GM19372 (cell line): Measurements from ENCODE around the gene FGD1.
A peak's percentile ranks its signal among the peaks of the same experiment; 100 is the strongest.

Experiments
- ATAC-seq: cut with Tn5 transposase; IDR thresholded peaks from one replicate; pipeline ENCODE4 v1.9.1; 2021; ENCODE audit warnings: mild to moderate bottlenecking, low read depth, moderate library complexity; ENCODE audit not compliant: unreplicated experiment

Gene FGD1

GRCh38 chrX:54473993-54474859 is 21.8 kb downstream of the FGD1 start:
- ATAC-seq = no peak

DNA sequence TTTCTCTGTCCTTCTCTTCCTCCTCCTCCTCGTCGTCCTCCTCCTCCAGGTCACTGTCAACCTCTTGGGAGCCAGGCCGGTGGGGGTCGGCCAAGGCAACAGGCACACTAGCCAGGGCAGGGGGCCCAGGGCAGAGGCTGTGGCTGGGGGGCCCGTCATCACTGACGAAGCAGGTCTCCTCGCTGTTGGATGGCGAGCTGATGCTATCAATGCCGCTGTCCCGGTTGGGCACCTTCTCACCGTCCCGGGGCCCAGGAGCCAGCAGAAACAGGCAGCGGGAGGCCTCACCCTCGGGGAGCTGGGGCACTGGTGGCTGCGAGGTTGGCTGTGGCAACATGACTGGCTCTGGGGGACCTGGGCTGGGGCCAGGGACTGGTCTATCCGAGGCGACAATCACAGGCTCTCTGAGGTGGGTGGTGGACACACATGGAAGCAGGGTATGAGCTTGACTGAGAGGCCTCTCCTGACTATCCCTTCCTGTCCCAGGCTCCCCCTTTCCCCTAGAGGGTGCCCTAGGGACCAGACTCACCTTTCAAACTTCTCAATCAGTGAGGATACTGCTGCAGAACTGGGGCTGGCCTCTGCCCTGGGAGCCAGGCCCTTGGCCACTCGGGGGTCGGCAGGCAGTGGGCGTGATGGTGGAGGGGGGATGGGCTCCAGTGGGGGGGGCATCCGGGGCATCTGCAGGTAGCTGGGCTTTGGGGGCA is 25.8 kb downstream of the FGD1 start:
- ATAC-seq = no peak

DNA sequence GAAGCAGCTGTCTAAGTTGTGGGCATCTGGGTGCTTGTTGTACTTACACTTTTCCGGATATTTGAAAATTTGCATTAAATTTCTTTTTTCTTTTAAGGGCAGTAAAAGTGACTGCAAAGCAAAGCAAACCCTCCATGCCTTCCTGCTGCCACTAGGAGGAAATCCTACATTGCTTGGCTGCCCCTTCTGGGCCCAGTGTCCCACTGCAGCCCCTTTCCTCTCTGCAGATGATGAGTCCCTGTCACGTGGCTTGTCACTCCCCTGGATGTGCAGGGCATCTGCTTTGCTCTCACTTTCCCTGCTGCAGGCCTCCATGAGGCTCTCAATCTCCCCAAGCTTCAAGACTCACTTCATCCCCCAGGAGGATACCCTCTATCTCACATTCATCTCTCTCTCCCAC is 43.1 kb downstream of the FGD1 start:
- ATAC-seq = no peak

DNA sequence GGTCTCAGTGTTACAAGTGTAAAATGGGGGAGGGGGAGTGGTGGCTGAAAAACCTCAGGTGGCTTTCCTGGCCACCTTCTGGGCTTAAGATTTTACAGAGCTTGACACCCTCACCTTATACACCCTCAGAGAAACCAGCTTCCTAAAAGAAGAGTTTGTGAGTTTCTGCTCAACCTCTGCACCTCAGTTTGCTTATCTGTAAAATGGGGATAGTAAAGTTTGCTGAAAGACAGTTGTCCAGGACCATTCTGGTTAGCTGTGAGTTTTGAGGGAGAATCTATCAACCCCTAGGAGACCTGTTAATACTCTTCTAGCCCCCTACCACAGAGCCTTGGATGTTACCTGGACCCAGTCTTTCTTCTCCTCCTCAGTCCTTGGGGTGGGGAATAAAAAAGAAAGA is 46.1 kb downstream of the FGD1 start:
- ATAC-seq = no peak

- no peak for ATAC-seq
Observed at GRCh38 chrX:54447461-54447860, 48.6 kb downstream of the FGD1 start.

- ATAC-seq = no peak
Observed at GRCh38 chrX:54446084-54446483, 50.0 kb downstream of the FGD1 start.

- no peak for ATAC-seq
Observed at GRCh38 chrX:54444752-54445151, 51.3 kb downstream of the FGD1 start.

DNA sequence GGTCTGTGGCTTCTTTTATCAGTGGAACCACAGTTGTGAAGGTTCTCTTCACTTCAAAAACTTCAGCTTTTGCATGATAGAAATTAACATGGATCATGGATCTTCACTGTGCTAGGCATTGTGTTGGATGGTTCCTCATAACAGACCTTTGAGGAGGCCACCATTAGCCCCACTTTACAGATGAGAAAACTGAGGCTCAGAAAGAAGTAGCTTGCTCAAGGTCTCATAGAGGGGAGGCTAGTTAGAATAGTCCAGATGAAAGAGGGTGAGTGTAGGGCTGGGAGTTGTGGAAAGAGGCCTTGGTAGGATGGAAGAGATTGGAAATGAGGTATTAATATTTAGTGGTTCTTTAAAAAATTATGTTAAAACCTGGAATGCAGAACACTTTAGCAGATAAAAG is 53.2 kb downstream of the FGD1 start:
- no peak for ATAC-seq

GRCh38 chrX:54439960-54440871 is 55.8 kb downstream of the FGD1 start, which contains the start of gene TSR2:
TSR2 (plus strand) TSS chrX:54440404; CDS start chrX:54440422, 18 bp downstream.
- peak; percentile 100 for ATAC-seq

GRCh38 chrX:54435121-54435520 is 60.9 kb downstream of the FGD1 start:
- no peak for ATAC-seq

- ATAC-seq = no peak
Observed at GRCh38 chrX:54430519-54430918, 65.5 kb downstream of the FGD1 start.

- ATAC-seq = no peak
Observed at GRCh38 chrX:54427837-54428424, 68.1 kb downstream of the FGD1 start.

- no peak for ATAC-seq
Observed at GRCh38 chrX:54423161-54423888, 72.7 kb downstream of the FGD1 start.

DNA sequence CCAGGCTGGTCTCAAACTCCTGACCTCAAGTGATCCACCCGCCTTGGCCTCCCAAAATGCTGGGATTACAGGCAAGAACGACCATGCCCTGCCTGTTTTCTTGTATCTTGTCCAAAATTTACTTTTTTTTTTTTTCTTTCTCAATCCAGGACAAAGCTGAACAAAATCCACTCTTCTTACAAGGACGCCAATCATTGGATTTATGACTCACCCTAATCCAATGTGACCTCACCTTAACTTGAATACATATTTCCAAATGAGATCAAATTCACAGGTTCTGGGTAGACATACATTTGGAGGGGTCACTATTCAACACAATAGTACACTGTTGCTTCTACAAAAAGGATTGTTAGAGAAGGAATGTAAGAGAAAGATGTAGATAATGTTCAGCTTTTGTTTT is 73.9 kb downstream of the FGD1 start:
- ATAC-seq = no peak

- ATAC-seq = no peak
Observed at GRCh38 chrX:54419559-54420302, 76.3 kb downstream of the FGD1 start.

DNA sequence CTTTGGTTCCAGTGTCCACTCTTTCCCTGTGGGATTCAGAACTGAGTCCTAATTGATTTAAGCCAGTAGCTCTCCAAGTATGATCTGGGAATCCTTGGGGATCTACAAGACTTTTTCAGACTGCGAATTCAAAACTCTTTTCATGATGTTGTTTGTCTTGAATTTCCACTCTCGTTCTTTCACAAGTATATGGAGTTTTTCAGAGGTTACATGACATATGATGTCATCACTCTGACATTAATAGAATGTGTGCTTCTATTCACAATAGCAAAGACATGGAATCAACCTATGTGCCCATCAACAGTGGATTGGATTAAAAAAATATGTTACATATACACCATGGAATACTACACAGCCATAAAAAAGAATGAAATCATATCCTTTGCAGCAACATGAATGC is 79.1 kb downstream of the FGD1 start:
- no peak for ATAC-seq

DNA sequence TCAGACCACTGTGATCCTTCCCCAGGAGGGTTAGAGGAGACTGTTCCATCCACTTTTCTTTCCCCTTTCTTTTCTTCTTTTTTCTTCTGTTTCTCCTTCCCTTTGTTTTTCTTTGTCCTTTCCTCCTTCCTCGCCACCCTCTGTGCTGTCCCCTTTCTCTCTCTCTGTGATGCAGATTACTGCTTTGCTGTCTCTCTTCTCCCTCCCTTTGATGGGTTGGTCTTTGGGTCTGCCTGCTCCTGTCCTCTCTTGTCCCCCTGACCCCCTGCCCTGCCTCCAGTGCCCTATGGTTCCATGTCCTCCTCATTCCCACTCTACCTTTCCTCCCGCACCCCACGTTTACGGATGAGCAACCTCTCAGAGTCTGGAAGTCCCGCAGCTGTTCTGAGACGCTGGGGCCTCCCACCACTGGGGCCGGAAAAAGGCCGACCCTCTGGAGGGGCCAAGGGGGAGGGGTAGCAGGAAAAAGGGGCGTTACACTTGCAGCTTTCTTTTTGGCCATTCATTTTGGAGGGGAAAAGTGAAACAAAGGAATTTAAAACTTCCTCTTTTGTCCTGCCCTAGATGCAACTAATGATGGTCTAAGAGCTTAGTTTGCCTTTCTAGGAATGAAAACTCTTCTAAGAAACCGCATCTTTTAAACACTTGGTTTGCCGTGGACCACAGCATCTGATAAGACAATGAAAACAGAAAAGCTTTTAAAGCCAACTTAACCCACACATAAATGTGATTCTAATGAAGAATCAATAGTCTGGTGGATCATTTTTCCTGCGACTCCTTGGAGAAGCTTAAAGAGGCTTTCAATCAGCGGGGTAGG is 80.3 kb downstream of the FGD1 start:
- ATAC-seq = no peak

GRCh38 chrX:54413753-54414152 is 82.3 kb downstream of the FGD1 start:
- ATAC-seq = no peak
